ENCODE measurements around the gene FXYD4. TPM values are rescaled to one million over a fixed set of nuclear protein-coding genes. Genes with fewer than 3 reads are reported as not detected.
A peak's percentile ranks its signal among the peaks of the same experiment; 100 is the strongest.

FXYD4 gene
- total and polyA plus RNA-seq, 2 of the 8 experiments (the other 6 are each of a cell fraction or from before 2014, with no cell fraction given), result not detected

GRCh38 chr10:43377424-43377883 is 6.0 kb downstream of the FXYD4 start:
- WGBS, 2 experiments (ENCODE audit: extremely low coverage in 1 of 2, insufficient coverage in 1 of 2, insufficient read length in 1 of 2, insufficient replicate concordance in 2 of 2, low coverage in 1 of 2, low lambda C conversion rate in 2 of 2, missing lambda C conversion rate in 1 of 2), result 73% methylated on average over 13 of the region's 13 CpGs; no CpG with 5 or more reads in 1 of the 2 experiments
- H3K4me2 ChIP-seq (ENCODE audit: insufficient read depth in 1 of 2, low read depth in 2 of 2, low read length in 2 of 2), result no peak overlapping the region
- DNase-seq (ENCODE audit: low read depth in 1 of 2, low spot score in 2 of 2) (peak in 1 of 2 experiments; percentile 78), FAIRE-seq (no peak)
- no peaks in the 10 kb centered on the region for H3K79me2 ChIP-seq (ENCODE audit: control insufficient read depth in 1 of 2, insufficient read depth in 2 of 2, low read length in 2 of 2)
- H4K20me1 ChIP-seq (replicated peaks in 1 of 2; ENCODE audit: control insufficient read depth in 1 of 2, insufficient read depth in 2 of 2, low read length in 2 of 2), result no peaks in the 10 kb centered on the region
- H3K79me1 ChIP-seq (ENCODE audit: low read depth, low read length), result no peaks in the 10 kb centered on the region
- H2BK5ac ChIP-seq (ENCODE audit: low read depth, low read length), result peak overlapping the region; percentile 81
- no peak overlapping the region for H3K56ac ChIP-seq (replicated peaks; ENCODE audit: insufficient read length, low read depth, low read length)
- no peaks in the 10 kb centered on the region for H3K9me3 ChIP-seq (ENCODE audit: insufficient read depth in 2 of 2, low read depth in 1 of 2, low read length in 1 of 2)
- H3K4ac ChIP-seq (replicated peaks; ENCODE audit: insufficient read length, low read depth, low read length), result peak overlapping the region; percentile 25
- H3K27me3 ChIP-seq (replicated peaks in 1 of 4; ENCODE audit: control insufficient read depth in 3 of 4, extremely low read depth in 1 of 4, insufficient read depth in 3 of 4, low read length in 3 of 4), result 0 out of 7 replicates have a peak, but pooled peaks cover 0 to 2% (median 0%) of the 10 kb centered on the region in 4 experiments
- no peak overlapping the region for H3K4me3 ChIP-seq (ENCODE audit: extremely low read depth in 1 of 4, insufficient read depth in 2 of 4, low read depth in 3 of 4, low read length in 4 of 4)
- peak overlapping the region; percentile 98; the same call in 1 of the 2 replicates for H2BK15ac ChIP-seq (ENCODE audit: low read length)
- H3K36me3 ChIP-seq (ENCODE audit: control insufficient read depth in 2 of 4, insufficient read depth in 4 of 4, low read length in 3 of 4), result no peaks in the 10 kb centered on the region
- H3K9ac ChIP-seq (replicated peaks in 1 of 4; ENCODE audit: extremely low read depth in 1 of 4, low read depth in 3 of 4, low read length in 3 of 4), result no peak overlapping the region
- no peak overlapping the region for H3K18ac ChIP-seq (ENCODE audit: extremely low read depth, low read length)
- no peak overlapping the region for H2BK120ac ChIP-seq (replicated peaks; ENCODE audit: low read depth, low read length)
- no peak overlapping the region for H4K5ac ChIP-seq (ENCODE audit: insufficient read length, low read depth, low read length)
- peaks cover 4 to 20% (median 7%) of the 10 kb centered on the region in 4 experiments for H3K4me1 ChIP-seq (replicated peaks in 1 of 4; ENCODE audit: control insufficient read depth in 3 of 4, insufficient read depth in 4 of 4, low read length in 3 of 4)
- POLR2A ChIA-PET (ENCODE audit: partially characterized antibody), result interaction anchor here (0.9 to 2.0 kb wide), 8 partner anchors 8 to 43 kb away, joined by 3 to 10 read pairs (median 4); partner anchors contain the start of gene HNRNPF
- H2BK20ac ChIP-seq (ENCODE audit: low read length), result 0 out of 2 replicates have a peak overlapping the region, but pooled peaks have one; percentile 64
- no peak overlapping the region for H3K14ac ChIP-seq (ENCODE audit: insufficient read length)
- H2AFZ ChIP-seq (ENCODE audit: low read length), result 0 out of 2 replicates have a peak overlapping the region, but pooled peaks have one; percentile 7
- no peak overlapping the region for H3K23ac ChIP-seq (ENCODE audit: insufficient read length)
- H2AK5ac ChIP-seq (ENCODE audit: low read depth, low read length), result peak overlapping the region; percentile 1; the same call in 1 of the 2 replicates
- no peaks in the 10 kb centered on the region for H3K23me2 ChIP-seq (ENCODE audit: low read depth, low read length)
- H4K8ac ChIP-seq (ENCODE audit: extremely low read depth, insufficient read depth, low read length), result peak overlapping the region; percentile 11; the same call in 1 of the 2 replicates
- CTCF ChIA-PET (ENCODE audit: partially characterized antibody), result interaction anchor here (0.6 to 2.4 kb wide), 11 partner anchors 10 to 86 kb away, joined by 3 to 12 read pairs (median 5); no protein-coding TSS in a partner anchor
- peak overlapping the region; percentile 14 for H4K91ac ChIP-seq (replicated peaks; ENCODE audit: insufficient read length, low read length)
- no peak overlapping the region for H3K27ac ChIP-seq (ENCODE audit: low read depth, low read length)
- peak overlapping the region; percentile 32; the same call in 1 of the 2 replicates for H2BK12ac ChIP-seq (ENCODE audit: low read depth, low read length)
- TF ChIP-seq NANOG (IDR thresholded peaks at IDR 0.05; ENCODE audit: insufficient read depth, low read depth, low read length, poor library complexity, severe bottlenecking) (no peak), RXRA (IDR thresholded peaks at IDR 0.05; ENCODE audit: insufficient read depth, low read depth, low read length) (no peak), NRF1 (IDR thresholded peaks at IDR 0.05; ENCODE audit: low read depth, low read length) (no peak), TCF12 (IDR thresholded peaks at IDR 0.05; ENCODE audit: low read depth, low read length) (no peak), CHD1 (IDR thresholded peaks at IDR 0.05; ENCODE audit: low read depth, low read length) (no peak), BCL11A (IDR thresholded peaks at IDR 0.05; ENCODE audit: low read depth in 2 of 2, low read length in 2 of 2) (no peak), SIN3A (conservative IDR thresholded peaks at IDR 0.05 in 1 of 2, IDR thresholded peaks at IDR 0.05 in 1 of 2; ENCODE audit: low read depth in 1 of 2, low read length in 2 of 2) (0 out of 4 replicates have a peak, but pooled peaks of 1 of the 2 experiments have one; percentile 30), EGR1 (IDR thresholded peaks at IDR 0.05; ENCODE audit: borderline replicate concordance, low read depth, low read length) (no peak), YY1 (IDR thresholded peaks at IDR 0.05; ENCODE audit: low read depth, low read length) (no peak), POLR2A (IDR thresholded peaks at IDR 0.05; ENCODE audit: control extremely low read depth in 1 of 2, low read depth in 2 of 2, low read length in 2 of 2) (no peak), CHD2 (IDR thresholded peaks at IDR 0.05; ENCODE audit: low read length) (no peak), GTF2F1 (IDR thresholded peaks at IDR 0.05; ENCODE audit: borderline replicate concordance, low read depth, low read length) (no peak), KDM5A (IDR thresholded peaks at IDR 0.05; ENCODE audit: low read length) (no peak), PHF8 (conservative IDR thresholded peaks at IDR 0.05; ENCODE audit: low read depth, low read length) (no peak)

All from H1 (cell line).